HUES6 (cell line): ENCODE results near the gene PRR5L.

Experiments used
- H3K27ac ChIP-seq: 2 replicates; pipeline ENCODE4 v1.7.0; 2013; ENCODE audit warnings: low read depth, mild to moderate bottlenecking, low read length, inconsistent platforms
- H3K27me3 ChIP-seq: 2 replicates; pipeline ENCODE4 v1.6.1; 2013; ENCODE audit warnings: low read length; ENCODE audit not compliant: control insufficient read depth, insufficient read depth
- H3K36me3 ChIP-seq: 2 replicates; pipeline ENCODE4 v1.6.1; 2013; ENCODE audit warnings: low read length; ENCODE audit not compliant: control insufficient read depth, insufficient read depth
- H3K4me1 ChIP-seq: 2 replicates; pipeline ENCODE4 v1.6.1; 2013; ENCODE audit warnings: low read length; ENCODE audit not compliant: control insufficient read depth, insufficient read depth
- H3K4me3 ChIP-seq: 2 replicates; pipeline ENCODE4 v1.5.1; 2013; ENCODE audit warnings: low read depth, low read length
- H3K9ac ChIP-seq: one replicate; pipeline ENCODE4 v1.6.1; 2013; ENCODE audit warnings: mild to moderate bottlenecking, low read length
- H3K9me3 ChIP-seq: 2 replicates; pipeline ENCODE4 v1.6.1; 2013; ENCODE audit warnings: low read depth, low read length; ENCODE audit not compliant: control insufficient read depth, insufficient read depth

Gene PRR5L

DNA sequence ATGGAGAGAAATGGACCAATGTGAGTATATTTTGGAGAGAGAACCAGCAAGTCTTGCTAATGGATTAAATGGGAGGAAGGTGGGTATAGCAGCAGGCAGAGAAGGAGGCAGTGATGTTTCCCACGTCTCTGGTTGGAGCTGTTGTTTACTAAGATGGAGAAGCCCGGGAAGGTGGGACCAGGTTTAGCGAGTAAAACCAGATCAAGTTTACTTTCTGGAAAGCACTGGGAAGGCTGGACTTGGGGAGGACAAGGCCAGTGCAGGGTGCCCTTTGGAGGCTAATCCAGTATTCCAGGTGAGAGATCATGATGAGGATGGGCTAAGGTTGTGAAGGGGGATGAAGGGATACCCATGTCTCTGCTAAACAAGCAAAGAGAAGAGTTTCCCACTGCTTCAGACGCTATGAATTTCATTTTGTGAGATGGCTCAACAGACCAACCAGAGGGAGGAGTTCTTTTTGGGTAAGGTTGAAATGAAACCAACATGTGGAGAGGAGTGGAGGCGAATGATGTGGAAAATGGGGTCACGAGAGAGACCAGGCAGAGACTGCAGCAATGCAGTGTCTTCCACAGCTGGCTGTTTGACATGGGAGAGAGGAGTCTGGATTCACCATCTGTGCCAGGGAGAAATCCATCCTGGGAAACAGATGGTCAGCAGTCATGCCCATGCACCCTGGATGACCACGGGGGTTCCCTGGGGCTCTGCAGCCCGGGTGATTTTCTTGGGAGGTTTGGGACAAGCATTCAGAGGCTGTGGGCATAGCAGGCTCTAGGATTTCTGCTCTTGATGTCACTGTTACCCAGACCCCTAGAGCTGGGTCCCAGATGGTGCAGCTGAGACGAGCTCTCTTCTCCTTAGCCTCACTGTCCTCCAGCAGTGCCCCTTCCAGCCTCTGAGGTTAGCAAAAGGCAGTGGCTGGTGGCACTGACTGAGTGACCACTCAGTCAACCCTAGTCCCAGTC lies 31.8 kb upstream of the PRR5L start:
- H3K36me3 ChIP-seq, result no peaks in the 10 kb centered on the region
- no peak overlapping the region for H3K4me3 ChIP-seq
- no peaks in the 10 kb centered on the region for H3K27me3 ChIP-seq
- 0 out of 2 replicates have a peak, but pooled peaks cover 3% of the 10 kb centered on the region for H3K4me1 ChIP-seq
- H3K27ac ChIP-seq, result no peak overlapping the region
- H3K9ac ChIP-seq, result no peak overlapping the region
- H3K9me3 ChIP-seq, result no peaks in the 10 kb centered on the region

DNA sequence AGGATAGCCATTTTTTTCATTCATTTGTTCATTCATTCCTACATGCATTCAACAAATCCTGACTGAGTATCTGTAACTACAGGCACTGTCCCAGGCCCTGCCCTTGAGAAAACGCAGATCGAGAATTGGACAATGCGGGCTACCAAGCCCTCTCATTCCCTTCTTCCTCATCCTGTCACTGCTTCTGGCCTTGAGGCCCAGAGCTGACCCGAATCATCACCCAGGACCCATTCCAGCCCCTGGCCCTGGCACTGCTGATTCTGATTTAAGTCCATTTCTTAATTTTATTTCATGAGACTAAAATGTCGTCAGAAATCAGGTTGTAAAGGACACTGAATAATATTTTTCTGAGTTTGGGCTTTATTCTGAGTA lies 31.1 kb upstream of the PRR5L start:
- H3K27me3 ChIP-seq, result no peaks in the 10 kb centered on the region
- H3K9me3 ChIP-seq, result no peaks in the 10 kb centered on the region
- H3K9ac ChIP-seq, result no peak overlapping the region
- no peak overlapping the region for H3K27ac ChIP-seq
- 0 out of 2 replicates have a peak, but pooled peaks cover 3% of the 10 kb centered on the region for H3K4me1 ChIP-seq
- no peak overlapping the region for H3K4me3 ChIP-seq
- no peaks in the 10 kb centered on the region for H3K36me3 ChIP-seq

DNA sequence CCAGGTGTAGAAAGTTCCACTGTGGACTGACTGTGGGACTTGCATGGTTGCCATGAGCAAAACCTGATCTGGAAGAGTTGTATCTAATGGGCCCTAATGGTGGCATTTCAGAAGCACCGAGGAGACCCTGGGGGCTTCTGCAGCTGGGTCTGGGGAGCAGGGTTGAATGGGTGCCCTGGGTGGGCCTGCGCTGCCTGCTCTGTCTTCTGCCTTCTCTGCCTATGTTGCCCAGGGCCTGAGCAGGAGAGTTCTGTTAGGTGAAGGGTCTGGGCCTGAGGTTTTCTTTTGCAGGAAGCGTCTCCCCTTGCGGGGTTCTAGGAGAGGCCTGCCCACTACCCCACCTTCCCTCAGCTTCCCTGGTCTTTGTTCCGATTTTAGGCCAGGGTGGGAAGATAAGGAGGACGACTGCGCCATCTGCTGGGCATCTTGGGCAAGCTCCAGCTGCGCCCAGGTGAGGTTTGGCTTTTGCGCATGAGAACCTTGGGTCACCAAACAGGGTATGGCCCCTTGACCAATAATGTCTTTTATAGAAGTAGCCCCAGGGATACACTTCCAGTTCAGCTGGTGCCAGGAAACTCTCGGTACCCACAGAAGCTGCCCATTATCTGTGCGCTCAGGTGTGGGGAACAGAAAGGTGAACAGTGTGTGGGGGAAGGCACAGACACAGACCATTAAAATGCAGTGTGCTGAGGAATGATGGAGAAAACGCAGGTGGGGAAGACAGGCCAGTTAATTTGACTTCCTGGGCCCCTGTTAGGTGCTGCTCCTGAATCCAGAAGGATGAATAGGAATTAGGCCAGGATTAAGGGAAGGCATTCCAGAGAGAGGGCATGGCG lies 30.1 kb upstream of the PRR5L start:
- Histone ChIP-seq H3K36me3 (no peaks in the 10 kb centered on the region), H3K27me3 (no peaks in the 10 kb centered on the region), H3K9me3 (no peaks in the 10 kb centered on the region), H3K27ac (no peak overlapping the region), H3K4me1 (0 out of 2 replicates have a peak, but pooled peaks cover 3% of the 10 kb centered on the region), H3K4me3 (no peak overlapping the region), H3K9ac (no peak overlapping the region)

DNA sequence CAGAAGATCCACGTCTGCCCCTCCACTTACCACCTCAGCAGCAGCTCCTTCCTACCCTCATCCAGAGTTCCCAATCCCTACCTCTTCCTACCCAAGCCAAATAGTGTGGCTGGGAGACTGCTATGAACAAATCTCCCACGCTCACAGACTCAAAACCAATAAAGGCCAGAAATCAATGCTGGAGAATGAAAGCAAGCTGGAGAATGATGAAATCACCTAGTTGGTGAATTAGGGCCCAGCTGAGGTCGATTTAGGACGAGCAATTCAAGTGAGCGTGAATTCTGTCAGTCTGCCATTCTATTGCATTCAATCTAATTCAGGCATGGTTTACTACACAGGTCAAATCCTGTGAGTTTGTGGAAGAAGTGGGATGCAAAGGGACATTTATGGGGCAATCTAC lies 29.3 kb upstream of the PRR5L start:
- no peak overlapping the region for H3K9ac ChIP-seq
- 0 out of 2 replicates have a peak, but pooled peaks cover 3% of the 10 kb centered on the region for H3K4me1 ChIP-seq
- no peak overlapping the region for H3K4me3 ChIP-seq
- no peak overlapping the region for H3K27ac ChIP-seq
- no peaks in the 10 kb centered on the region for H3K27me3 ChIP-seq
- H3K9me3 ChIP-seq, result no peaks in the 10 kb centered on the region
- H3K36me3 ChIP-seq, result no peaks in the 10 kb centered on the region

DNA sequence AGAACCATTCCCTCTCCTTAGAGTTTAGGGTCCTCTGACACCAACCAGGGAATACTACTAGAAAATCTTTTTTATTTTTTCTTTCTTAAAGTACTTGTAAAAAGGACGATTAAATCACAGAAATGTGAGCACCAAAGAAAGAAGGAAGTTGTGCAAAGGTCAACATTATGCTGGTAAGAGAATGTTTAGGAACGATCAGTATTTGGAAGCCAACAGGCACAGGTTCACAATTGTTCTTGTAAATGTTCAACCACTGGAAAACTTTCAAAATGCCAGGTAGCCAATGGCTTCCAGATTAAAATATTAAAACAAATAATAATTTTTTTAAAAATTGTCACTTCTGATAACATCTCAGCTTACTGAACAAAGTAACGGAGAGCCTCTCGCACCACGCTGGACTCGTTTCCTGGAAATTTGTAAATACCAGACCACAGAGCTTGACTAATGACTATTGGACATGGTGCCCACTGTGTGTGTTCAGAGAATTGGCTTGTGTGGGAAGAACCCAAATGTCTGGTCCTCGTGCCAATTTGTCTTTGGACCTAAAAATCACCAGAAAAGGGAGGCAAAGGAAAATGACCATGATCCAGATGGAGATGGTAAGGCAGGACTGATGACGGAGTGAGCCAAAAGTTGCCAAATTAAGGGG lies 27.6 kb upstream of the PRR5L start:
- Histone ChIP-seq H3K9me3 (no peaks in the 10 kb centered on the region), H3K4me1 (0 out of 2 replicates have a peak, but pooled peaks cover 3% of the 10 kb centered on the region), H3K27ac (no peak overlapping the region), H3K36me3 (no peaks in the 10 kb centered on the region), H3K9ac (no peak overlapping the region), H3K27me3 (no peaks in the 10 kb centered on the region), H3K4me3 (no peak overlapping the region)

DNA sequence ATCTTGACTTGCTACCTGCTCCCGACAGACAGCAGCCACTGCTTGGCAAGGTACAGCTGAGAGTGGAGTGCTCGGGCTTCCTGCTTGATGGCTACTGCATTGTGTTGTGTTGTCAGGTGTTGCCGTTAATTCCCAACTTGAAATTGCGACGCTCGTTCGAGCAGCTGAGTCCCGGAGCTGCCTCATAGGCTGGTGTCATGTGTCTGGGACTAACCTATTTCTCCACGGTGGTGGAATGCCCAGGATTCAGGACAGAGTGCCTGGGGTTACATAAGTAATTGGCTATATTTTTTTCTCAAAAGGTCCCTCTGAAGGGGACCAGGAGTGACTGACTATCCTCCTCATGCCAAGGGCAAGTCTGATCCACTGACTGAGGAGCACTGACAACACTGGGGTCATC lies 25.4 kb upstream of the PRR5L start:
- H3K9ac ChIP-seq, result no peak overlapping the region
- H3K4me3 ChIP-seq, result no peak overlapping the region
- H3K4me1 ChIP-seq, result 0 out of 2 replicates have a peak, but pooled peaks cover 2% of the 10 kb centered on the region
- peaks cover 11% of the 10 kb centered on the region; the same call in 1 of the 2 replicates for H3K36me3 ChIP-seq
- H3K27me3 ChIP-seq, result no peaks in the 10 kb centered on the region
- no peak overlapping the region for H3K27ac ChIP-seq
- H3K9me3 ChIP-seq, result no peaks in the 10 kb centered on the region

DNA sequence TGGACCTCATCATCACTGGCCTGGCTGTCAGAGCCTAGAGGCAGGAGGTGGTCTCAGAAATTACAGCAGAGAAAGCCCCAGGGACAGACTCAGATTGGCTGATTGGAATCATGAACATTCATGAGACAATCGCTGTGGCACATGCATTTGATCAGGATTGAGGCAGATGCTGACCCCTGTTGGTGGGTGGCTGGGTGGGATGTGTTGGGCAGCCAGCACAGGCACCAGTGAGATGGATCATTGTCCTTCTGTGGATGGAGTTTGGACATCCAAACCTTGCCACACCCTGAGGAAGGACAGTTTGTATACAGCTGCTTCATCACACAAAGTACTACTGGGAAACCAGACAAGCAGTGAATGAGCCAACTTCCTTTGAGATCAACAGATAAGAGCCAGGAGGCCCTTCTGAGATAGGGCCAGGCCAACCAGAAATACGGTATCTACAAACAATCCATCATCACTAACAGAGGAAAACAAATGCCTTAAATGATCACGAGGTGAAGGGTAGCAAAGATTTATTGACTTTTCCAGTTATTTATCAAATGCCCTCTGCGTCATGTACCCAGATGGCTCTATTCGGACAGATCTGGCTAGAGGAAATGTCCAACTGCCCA lies 24.2 kb upstream of the PRR5L start:
- peaks cover 11% of the 10 kb centered on the region; the same call in 1 of the 2 replicates for H3K36me3 ChIP-seq
- H3K9me3 ChIP-seq, result no peaks in the 10 kb centered on the region
- H3K27ac ChIP-seq, result no peak overlapping the region
- no peaks in the 10 kb centered on the region for H3K4me1 ChIP-seq
- no peak overlapping the region for H3K9ac ChIP-seq
- H3K27me3 ChIP-seq, result no peaks in the 10 kb centered on the region
- no peak overlapping the region for H3K4me3 ChIP-seq

DNA sequence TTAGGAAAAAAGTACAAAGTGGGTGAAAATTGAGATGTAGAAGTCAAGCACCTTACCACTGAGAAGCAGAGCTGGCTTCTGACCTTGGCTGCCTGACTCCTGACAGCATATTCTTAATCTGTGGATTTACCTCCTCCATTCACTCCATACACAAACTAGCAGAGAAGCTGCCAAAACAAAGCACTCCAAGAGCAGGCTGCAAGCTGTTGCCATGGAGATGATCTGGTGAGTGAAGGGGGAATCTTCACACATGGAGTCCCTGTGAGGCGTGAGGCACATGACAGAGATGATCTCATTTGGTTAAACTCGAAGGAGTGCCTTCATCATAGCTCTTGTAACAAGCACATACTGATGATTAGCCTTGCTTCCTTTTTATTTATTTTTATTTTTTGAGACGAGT lies 23.0 kb upstream of the PRR5L start:
- Histone ChIP-seq H3K36me3 (peaks cover 11% of the 10 kb centered on the region; the same call in 1 of the 2 replicates), H3K27me3 (no peaks in the 10 kb centered on the region), H3K9ac (no peak overlapping the region), H3K27ac (no peak overlapping the region), H3K4me3 (no peak overlapping the region), H3K4me1 (no peaks in the 10 kb centered on the region), H3K9me3 (no peaks in the 10 kb centered on the region)

DNA sequence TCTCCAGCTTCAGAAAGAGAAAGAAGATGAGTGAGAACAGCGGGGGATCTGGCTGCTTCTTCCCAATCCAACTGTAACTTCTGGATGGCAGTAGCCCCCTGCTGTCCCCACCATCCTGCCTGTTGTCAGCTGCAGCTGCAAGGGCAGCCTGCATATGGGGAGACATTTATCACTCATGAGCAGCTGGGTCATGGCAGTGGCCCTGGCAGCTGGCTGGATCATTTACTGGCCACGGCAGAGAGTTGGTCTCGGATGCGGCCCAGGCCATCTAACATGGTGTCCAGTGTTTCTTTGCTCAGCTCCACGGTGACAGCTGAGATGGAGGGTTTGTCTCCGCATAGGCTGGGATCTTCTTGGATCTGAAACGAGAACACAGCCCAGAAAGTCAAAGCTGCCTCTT lies 21.7 kb upstream of the PRR5L start:
- H3K4me1 ChIP-seq, result no peaks in the 10 kb centered on the region
- peaks cover 11% of the 10 kb centered on the region; the same call in 1 of the 2 replicates for H3K36me3 ChIP-seq

DNA sequence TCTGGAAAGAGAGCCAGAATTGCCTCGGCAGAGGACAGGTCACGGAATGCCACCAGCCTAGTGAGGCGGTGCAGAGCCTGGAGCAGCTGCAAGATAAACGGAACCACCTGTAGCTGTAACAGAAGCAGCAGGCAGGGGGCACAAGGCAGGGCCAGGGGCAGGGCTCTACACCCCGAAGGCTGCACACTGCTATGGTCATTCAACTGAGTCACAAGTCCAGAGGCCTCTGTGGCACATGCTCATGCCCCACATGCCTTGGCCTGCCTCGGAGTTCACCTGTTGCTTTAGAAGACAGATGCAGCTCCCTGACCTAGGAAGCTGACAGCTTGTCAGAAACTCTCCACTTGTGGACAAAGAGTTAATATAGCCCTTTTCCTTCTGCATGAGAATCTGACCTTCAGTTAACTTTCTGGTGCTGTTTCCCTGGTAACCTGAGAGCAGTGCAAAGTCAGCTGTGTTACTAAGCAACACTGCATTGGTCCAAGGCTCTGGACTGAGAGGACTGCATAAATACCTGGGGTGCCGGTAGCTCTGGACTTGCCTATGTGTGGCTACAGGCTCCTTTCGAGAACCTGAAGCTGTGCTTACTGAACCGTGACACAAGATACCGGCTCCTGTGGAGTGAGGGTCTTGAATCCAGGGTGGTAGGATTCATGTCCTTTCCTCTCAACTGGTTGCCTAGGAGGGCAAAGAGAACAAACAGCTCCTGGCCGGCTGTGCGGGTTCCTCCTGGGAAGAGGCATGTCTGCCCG lies 17.4 kb upstream of the PRR5L start:
- Histone ChIP-seq H3K4me1 (no peaks in the 10 kb centered on the region), H3K27me3 (no peaks in the 10 kb centered on the region), H3K9me3 (no peaks in the 10 kb centered on the region), H3K9ac (no peak overlapping the region), H3K27ac (no peak overlapping the region), H3K36me3 (peaks cover 9% of the 10 kb centered on the region; the same call in 1 of the 2 replicates), H3K4me3 (no peak overlapping the region)

More for the DNA sequence above, 21.7 kb upstream of the PRR5L start:
- H3K27ac ChIP-seq, result no peak overlapping the region
- no peaks in the 10 kb centered on the region for H3K9me3 ChIP-seq
- H3K27me3 ChIP-seq, result no peaks in the 10 kb centered on the region
- no peak overlapping the region for H3K9ac ChIP-seq
- no peak overlapping the region for H3K4me3 ChIP-seq
